ENCODE results near the gene NDUFA13.
"Not testable (repeated sequence)": the region's sequence is repeated elsewhere in the genome, so short reads cannot be mapped to it uniquely, and the experiment has no call there.

NDUFA13 gene

GRCh38 chr19:19515642-19516519 is at the start of gene NDUFA13:
Gene NDUFA13 (plus strand): TSS chr19:19516225. CDS start chr19:19516239, 14 bp downstream.
- DNase-seq (ENCODE audit: low read depth, low spot score) = peak; percentile 78

- DNase-seq (ENCODE audit: low read depth, low spot score) = no peak
Observed at GRCh38 chr19:19468424-19469050, 47.5 kb upstream of the NDUFA13 start.

GRCh38 chr19:19470579-19470978 is 45.4 kb upstream of the NDUFA13 start:
- DNase-seq (ENCODE audit: low read depth, low spot score) = no peak

- no peak for DNase-seq (ENCODE audit: low read depth, low spot score)
Observed at GRCh38 chr19:19471682-19472081, 44.3 kb upstream of the NDUFA13 start.

GRCh38 chr19:19472106-19472505 is 43.9 kb upstream of the NDUFA13 start:
- not testable (repeated sequence) for DNase-seq (ENCODE audit: low read depth, low spot score)

- DNase-seq (ENCODE audit: low read depth, low spot score) = no peak
Observed at GRCh38 chr19:19475015-19475765, 40.8 kb upstream of the NDUFA13 start.

GRCh38 chr19:19475849-19476828 is 39.9 kb upstream of the NDUFA13 start:
- no peak for DNase-seq (ENCODE audit: low read depth, low spot score)

GRCh38 chr19:19477705-19478383 is 38.2 kb upstream of the NDUFA13 start:
- no peak for DNase-seq (ENCODE audit: low read depth, low spot score)

GRCh38 chr19:19480688-19481087 is 35.3 kb upstream of the NDUFA13 start:
- no peak for DNase-seq (ENCODE audit: low read depth, low spot score)

- no peak for DNase-seq (ENCODE audit: low read depth, low spot score)
Observed at GRCh38 chr19:19482809-19483596, 33.0 kb upstream of the NDUFA13 start.

- DNase-seq (ENCODE audit: low read depth, low spot score) = no peak
Observed at GRCh38 chr19:19485161-19485997, 30.6 kb upstream of the NDUFA13 start.

GRCh38 chr19:19485998-19486290 is 30.1 kb upstream of the NDUFA13 start:
- no peak for DNase-seq (ENCODE audit: low read depth, low spot score)

- no peak for DNase-seq (ENCODE audit: low read depth, low spot score)
Observed at GRCh38 chr19:19486343-19487076, 29.5 kb upstream of the NDUFA13 start.

GRCh38 chr19:19487077-19487949 is 28.7 kb upstream of the NDUFA13 start:
- no peak for DNase-seq (ENCODE audit: low read depth, low spot score)

GRCh38 chr19:19487950-19488874 is 27.8 kb upstream of the NDUFA13 start:
- DNase-seq (ENCODE audit: low read depth, low spot score) = no peak

Data from brain pericyte (primary cell).